ENCODE data around the gene ARPP19. TPM values are rescaled to one million over a fixed set of nuclear protein-coding genes. Genes with fewer than 3 reads are reported as not detected.

The ARPP19 gene
- total and polyA plus RNA-seq, 2 experiments from 2014 or later, result 78.3 to 192 TPM

DNA sequence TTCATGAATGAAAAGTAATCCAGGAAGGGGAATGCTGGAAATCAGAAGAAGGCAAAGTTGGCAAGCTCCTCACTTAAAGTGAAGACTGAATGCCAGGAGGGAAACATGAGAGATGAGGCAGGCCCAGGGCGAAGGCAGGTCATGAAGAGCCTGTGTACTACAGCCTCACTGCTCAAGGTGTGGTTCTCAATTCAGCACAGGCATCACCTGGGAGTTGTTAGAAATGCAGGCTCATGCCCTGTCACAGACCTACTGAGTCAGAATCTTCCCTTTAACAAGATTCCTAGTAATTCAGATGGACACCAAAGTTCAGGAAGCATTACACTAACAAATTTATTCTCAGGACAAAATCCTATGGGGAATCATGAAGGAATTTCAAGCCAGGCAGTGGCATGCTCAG, 54.3 kb downstream of the ARPP19 start:
- TF ChIP-seq, protein P1, sequence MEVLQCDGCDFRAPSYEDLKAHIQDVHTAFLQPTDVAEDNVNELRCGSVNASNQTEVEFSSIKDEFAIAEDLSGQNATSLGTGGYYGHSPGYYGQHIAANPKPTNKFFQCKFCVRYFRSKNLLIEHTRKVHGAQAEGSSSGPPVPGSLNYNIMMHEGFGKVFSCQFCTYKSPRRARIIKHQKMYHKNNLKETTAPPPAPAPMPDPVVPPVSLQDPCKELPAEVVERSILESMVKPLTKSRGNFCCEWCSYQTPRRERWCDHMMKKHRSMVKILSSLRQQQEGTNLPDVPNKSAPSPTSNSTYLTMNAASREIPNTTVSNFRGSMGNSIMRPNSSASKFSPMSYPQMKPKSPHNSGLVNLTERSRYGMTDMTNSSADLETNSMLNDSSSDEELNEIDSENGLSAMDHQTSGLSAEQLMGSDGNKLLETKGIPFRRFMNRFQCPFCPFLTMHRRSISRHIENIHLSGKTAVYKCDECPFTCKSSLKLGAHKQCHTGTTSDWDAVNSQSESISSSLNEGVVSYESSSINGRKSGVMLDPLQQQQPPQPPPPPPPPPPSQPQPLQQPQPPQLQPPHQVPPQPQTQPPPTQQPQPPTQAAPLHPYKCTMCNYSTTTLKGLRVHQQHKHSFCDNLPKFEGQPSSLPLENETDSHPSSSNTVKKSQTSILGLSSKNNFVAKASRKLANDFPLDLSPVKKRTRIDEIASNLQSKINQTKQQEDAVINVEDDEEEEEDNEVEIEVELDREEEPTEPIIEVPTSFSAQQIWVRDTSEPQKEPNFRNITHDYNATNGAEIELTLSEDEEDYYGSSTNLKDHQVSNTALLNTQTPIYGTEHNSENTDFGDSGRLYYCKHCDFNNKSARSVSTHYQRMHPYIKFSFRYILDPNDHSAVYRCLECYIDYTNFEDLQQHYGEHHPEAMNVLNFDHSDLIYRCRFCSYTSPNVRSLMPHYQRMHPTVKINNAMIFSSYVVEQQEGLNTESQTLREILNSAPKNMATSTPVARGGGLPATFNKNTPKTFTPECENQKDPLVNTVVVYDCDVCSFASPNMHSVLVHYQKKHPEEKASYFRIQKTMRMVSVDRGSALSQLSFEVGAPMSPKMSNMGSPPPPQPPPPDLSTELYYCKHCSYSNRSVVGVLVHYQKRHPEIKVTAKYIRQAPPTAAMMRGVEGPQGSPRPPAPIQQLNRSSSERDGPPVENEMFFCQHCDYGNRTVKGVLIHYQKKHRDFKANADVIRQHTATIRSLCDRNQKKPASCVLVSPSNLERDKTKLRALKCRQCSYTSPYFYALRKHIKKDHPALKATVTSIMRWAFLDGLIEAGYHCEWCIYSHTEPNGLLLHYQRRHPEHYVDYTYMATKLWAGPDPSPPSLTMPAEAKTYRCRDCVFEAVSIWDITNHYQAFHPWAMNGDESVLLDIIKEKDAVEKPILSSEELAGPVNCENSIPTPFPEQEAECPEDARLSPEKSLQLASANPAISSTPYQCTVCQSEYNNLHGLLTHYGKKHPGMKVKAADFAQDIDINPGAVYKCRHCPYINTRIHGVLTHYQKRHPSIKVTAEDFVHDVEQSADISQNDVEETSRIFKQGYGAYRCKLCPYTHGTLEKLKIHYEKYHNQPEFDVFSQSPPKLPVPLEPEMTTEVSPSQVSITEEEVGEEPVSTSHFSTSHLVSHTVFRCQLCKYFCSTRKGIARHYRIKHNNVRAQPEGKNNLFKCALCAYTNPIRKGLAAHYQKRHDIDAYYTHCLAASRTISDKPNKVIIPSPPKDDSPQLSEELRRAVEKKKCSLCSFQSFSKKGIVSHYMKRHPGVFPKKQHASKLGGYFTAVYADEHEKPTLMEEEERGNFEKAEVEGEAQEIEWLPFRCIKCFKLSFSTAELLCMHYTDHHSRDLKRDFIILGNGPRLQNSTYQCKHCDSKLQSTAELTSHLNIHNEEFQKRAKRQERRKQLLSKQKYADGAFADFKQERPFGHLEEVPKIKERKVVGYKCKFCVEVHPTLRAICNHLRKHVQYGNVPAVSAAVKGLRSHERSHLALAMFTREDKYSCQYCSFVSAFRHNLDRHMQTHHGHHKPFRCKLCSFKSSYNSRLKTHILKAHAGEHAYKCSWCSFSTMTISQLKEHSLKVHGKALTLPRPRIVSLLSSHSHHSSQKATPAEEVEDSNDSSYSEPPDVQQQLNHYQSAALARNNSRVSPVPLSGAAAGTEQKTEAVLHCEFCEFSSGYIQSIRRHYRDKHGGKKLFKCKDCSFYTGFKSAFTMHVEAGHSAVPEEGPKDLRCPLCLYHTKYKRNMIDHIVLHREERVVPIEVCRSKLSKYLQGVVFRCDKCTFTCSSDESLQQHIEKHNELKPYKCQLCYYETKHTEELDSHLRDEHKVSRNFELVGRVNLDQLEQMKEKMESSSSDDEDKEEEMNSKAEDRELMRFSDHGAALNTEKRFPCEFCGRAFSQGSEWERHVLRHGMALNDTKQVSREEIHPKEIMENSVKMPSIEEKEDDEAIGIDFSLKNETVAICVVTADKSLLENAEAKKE (CRISPR knock-in tag; IDR thresholded peaks at IDR 0.05), result no peak
- TF ChIP-seq ZNF114 (CRISPR knock-in tag; IDR thresholded peaks at IDR 0.05) (no peak), EZH2phosphoT487 (IDR thresholded peaks at IDR 0.05; ENCODE audit: unreplicated experiment) (no peak), STAT1 (IDR thresholded peaks at IDR 0.05; ENCODE audit: unreplicated experiment) (no peak), POLR2AphosphoS5 (IDR thresholded peaks at IDR 0.05; ENCODE audit: low read depth) (no peak), EZH2 (IDR thresholded peaks at IDR 0.05; ENCODE audit: low read depth, unreplicated experiment) (no peak), ZNF331 (CRISPR knock-in tag; IDR thresholded peaks at IDR 0.05; ENCODE audit: low read depth) (no peak), JUNB (IDR thresholded peaks at IDR 0.05; ENCODE audit: unreplicated experiment) (no peak), NANOG (IDR thresholded peaks at IDR 0.05; ENCODE audit: borderline replicate concordance) (no peak), CREB1 (CRISPR knock-in tag; IDR thresholded peaks at IDR 0.05; ENCODE audit: low read depth) (no peak), CTCF (conservative IDR thresholded peaks at IDR 0.05; ENCODE audit: low read depth in 2 of 2) (no peak), ETS1 (IDR thresholded peaks at IDR 0.05) (no peak)
- TF ChIP-seq, protein P2, sequence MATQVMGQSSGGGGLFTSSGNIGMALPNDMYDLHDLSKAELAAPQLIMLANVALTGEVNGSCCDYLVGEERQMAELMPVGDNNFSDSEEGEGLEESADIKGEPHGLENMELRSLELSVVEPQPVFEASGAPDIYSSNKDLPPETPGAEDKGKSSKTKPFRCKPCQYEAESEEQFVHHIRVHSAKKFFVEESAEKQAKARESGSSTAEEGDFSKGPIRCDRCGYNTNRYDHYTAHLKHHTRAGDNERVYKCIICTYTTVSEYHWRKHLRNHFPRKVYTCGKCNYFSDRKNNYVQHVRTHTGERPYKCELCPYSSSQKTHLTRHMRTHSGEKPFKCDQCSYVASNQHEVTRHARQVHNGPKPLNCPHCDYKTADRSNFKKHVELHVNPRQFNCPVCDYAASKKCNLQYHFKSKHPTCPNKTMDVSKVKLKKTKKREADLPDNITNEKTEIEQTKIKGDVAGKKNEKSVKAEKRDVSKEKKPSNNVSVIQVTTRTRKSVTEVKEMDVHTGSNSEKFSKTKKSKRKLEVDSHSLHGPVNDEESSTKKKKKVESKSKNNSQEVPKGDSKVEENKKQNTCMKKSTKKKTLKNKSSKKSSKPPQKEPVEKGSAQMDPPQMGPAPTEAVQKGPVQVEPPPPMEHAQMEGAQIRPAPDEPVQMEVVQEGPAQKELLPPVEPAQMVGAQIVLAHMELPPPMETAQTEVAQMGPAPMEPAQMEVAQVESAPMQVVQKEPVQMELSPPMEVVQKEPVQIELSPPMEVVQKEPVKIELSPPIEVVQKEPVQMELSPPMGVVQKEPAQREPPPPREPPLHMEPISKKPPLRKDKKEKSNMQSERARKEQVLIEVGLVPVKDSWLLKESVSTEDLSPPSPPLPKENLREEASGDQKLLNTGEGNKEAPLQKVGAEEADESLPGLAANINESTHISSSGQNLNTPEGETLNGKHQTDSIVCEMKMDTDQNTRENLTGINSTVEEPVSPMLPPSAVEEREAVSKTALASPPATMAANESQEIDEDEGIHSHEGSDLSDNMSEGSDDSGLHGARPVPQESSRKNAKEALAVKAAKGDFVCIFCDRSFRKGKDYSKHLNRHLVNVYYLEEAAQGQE (IDR thresholded peaks at IDR 0.05; ENCODE audit: unreplicated experiment), result no peak
- H3K9me3 Mint-ChIP-seq, result no peaks in the 10 kb centered on the region
- no peak overlapping the region for H3K4me2 ChIP-seq

More for the DNA sequence above, 54.3 kb downstream of the ARPP19 start:
- peak; percentile 41; the same call in 1 of the 3 replicates for ATAC-seq
- no peaks in the 10 kb centered on the region for H3K36me3 Mint-ChIP-seq (ENCODE audit: low read depth)
- no peaks in the 10 kb centered on the region for H3K9me2 ChIP-seq (ENCODE audit: insufficient read depth)
- no peak overlapping the region for H3K4me3 Mint-ChIP-seq
- H3K4me3 ChIP-seq, result no peak overlapping the region
- 0 out of 2 replicates have a peak overlapping the region, but pooled peaks have one; percentile 7 for H3K27ac ChIP-seq (ENCODE audit: low read depth)
- peaks cover 14% of the 10 kb centered on the region for H3K4me1 ChIP-seq (ENCODE audit: insufficient read depth)
- no peak for DNase-seq (ENCODE audit: low spot score)
- peaks cover 4% of the 10 kb centered on the region; the same call in 1 of the 2 replicates for H4K20me1 ChIP-seq (replicated peaks; ENCODE audit: insufficient read depth)
- no peaks in the 10 kb centered on the region for H3K36me3 ChIP-seq (ENCODE audit: insufficient read depth)
- H3K4me1 Mint-ChIP-seq, result peaks cover 8% of the 10 kb centered on the region; the same call in 2 of the 3 replicates
- H3K27ac Mint-ChIP-seq, result no peak overlapping the region
- no peaks in the 10 kb centered on the region for H3F3A ChIP-seq (replicated peaks; ENCODE audit: low read depth)
- no peaks in the 10 kb centered on the region for H3K27me3 ChIP-seq (ENCODE audit: insufficient read depth)
- H3K27me3 Mint-ChIP-seq (ENCODE audit: insufficient read depth, low read depth, poor library complexity), result no peaks in the 10 kb centered on the region
- peaks cover 61% of the 10 kb centered on the region for H3K79me2 ChIP-seq (replicated peaks; ENCODE audit: insufficient read depth)
- H2AFZ ChIP-seq, result no peak overlapping the region

All from GM23338 (cell line).